HTR-8/SVneo (cell line): Measurements from ENCODE around the gene SLC8A2.
A peak's percentile ranks its signal among the peaks of the same experiment; 100 is the strongest.
"Not testable (repeated sequence)": the region's sequence is repeated elsewhere in the genome, so short reads cannot be mapped to it uniquely, and the experiment has no call there.

Experiments used
- DNase-seq: peaks from one replicate; pipeline ENCODE4 v3.0.0; 2011; ENCODE audit warnings: low spot score, mixed read lengths; ENCODE audit not compliant: insufficient read length
- FAIRE-seq: peaks from 2 replicates; lab custom pipeline; 2011; peaks lifted over from hg19 to GRCh38; lab: Jason Lieb, UNC

SLC8A2 gene

GRCh38 chr19:47489072-47489914 lies 17.6 kb upstream of the SLC8A2 start:
- no peak for FAIRE-seq
- no peak for DNase-seq

GRCh38 chr19:47487551-47488515 lies 16.1 kb upstream of the SLC8A2 start:
- DNase-seq (no peak), FAIRE-seq (no peak)

- FAIRE-seq = no peak
Observed at GRCh38 chr19:47486900-47487299, 15.2 kb upstream of the SLC8A2 start.

GRCh38 chr19:47486220-47486619 lies 14.5 kb upstream of the SLC8A2 start:
- DNase-seq, FAIRE-seq: not testable (repeated sequence)

More at GRCh38 chr19:47486900-47487299, 15.2 kb upstream of the SLC8A2 start:
- no peak for DNase-seq

GRCh38 chr19:47485210-47485609 lies 13.5 kb upstream of the SLC8A2 start:
- FAIRE-seq = no peak
- no peak for DNase-seq

- DNase-seq = peak; percentile 94
- peak; percentile 60 for FAIRE-seq
Observed at GRCh38 chr19:47483800-47484690, 12.4 kb upstream of the SLC8A2 start, which contains the start of gene KPTN. TSS of gene KPTN (minus strand) at chr19:47484219. CDS start at chr19:47484160, 59 bp downstream.

GRCh38 chr19:47483200-47483599 lies 11.5 kb upstream of the SLC8A2 start:
- FAIRE-seq = no peak
- no peak for DNase-seq

GRCh38 chr19:47481460-47482052 lies 9.9 kb upstream of the SLC8A2 start:
- DNase-seq (no peak), FAIRE-seq (no peak)

- FAIRE-seq = no peak
- no peak for DNase-seq
Observed at GRCh38 chr19:47480658-47481057, 9.0 kb upstream of the SLC8A2 start.

GRCh38 chr19:47479701-47480503 lies 8.2 kb upstream of the SLC8A2 start:
- DNase-seq (no peak), FAIRE-seq (no peak)

- no peak for DNase-seq
- no peak for FAIRE-seq
Observed at GRCh38 chr19:47476438-47476972, 4.8 kb upstream of the SLC8A2 start.

GRCh38 chr19:47475465-47475864 lies 3.8 kb upstream of the SLC8A2 start:
- FAIRE-seq (no peak), DNase-seq (no peak)

GRCh38 chr19:47473336-47473735 lies 1.6 kb upstream of the SLC8A2 start:
- FAIRE-seq (no peak), DNase-seq (no peak)

- DNase-seq = no peak
- no peak for FAIRE-seq
Observed at GRCh38 chr19:47471381-47471732, 336 bp downstream of the SLC8A2 start.

GRCh38 chr19:47470447-47471195 lies 1.1 kb downstream of the SLC8A2 start:
- no peak for DNase-seq
- no peak for FAIRE-seq

GRCh38 chr19:47469719-47470118 lies 2.0 kb downstream of the SLC8A2 start:
- FAIRE-seq (no peak), DNase-seq (no peak)

- FAIRE-seq (no peak), DNase-seq (no peak)
Observed at GRCh38 chr19:47469363-47469700, 2.4 kb downstream of the SLC8A2 start.

GRCh38 chr19:47467914-47468313 lies 3.8 kb downstream of the SLC8A2 start:
- FAIRE-seq = no peak

More at GRCh38 chr19:47467914-47468313, 3.8 kb downstream of the SLC8A2 start:
- no peak for DNase-seq
